Type B pancreatic cell (in vitro differentiated cells): ENCODE measurements around the gene VSTM4. TPM values are rescaled to one million over a fixed set of nuclear protein-coding genes. Genes with fewer than 3 reads are reported as not detected.

Source experiments
- DNase-seq: peaks from one replicate; pipeline ENCODE4 v3.0.0; 2021; ENCODE audit warnings: mixed read lengths; ENCODE audit not compliant: unreplicated experiment; ENCODE audit errors: extremely low spot score
- H3K27ac Mint-ChIP-seq: 2 replicates; pipeline ENCODE4 v1.8.0; 2021; ENCODE audit warnings: mild to moderate bottlenecking, mixed read lengths
- H3K27me3 Mint-ChIP-seq: 2 replicates; pipeline ENCODE4 v1.8.0; 2021; ENCODE audit warnings: mixed read lengths
- H3K36me3 Mint-ChIP-seq: 2 replicates; pipeline ENCODE4 v1.8.0; 2021; ENCODE audit warnings: mixed read lengths
- H3K4me1 Mint-ChIP-seq: one replicate; pipeline ENCODE4 v1.8.0; 2021; ENCODE audit warnings: mixed read lengths; ENCODE audit not compliant: unreplicated experiment
- H3K4me3 Mint-ChIP-seq: 2 replicates; pipeline ENCODE4 v1.8.0; 2021; ENCODE audit warnings: mild to moderate bottlenecking, mixed read lengths
- H3K9me3 Mint-ChIP-seq: 2 replicates; pipeline ENCODE4 v1.8.0; 2021; ENCODE audit warnings: mixed read lengths
- CTCF ChIP-seq: fragments of 200-600 bp; sonication (generic); conservative IDR thresholded peaks from 2 replicates; pipeline ENCODE4 v1.5.0; 2021; ENCODE audit warnings: antibody characterized with exemption, mild to moderate bottlenecking
- microRNA-seq: library from miRNA; unstranded; fragments of <30 nt; microRNA quantifications from one replicate; pipeline ENCODE4, GENCODE V29; 2020
- total RNA-seq: library from RNA; stranded (reverse); gene quantifications from 2 replicates; pipeline ENCODE4 v1.2.1, GENCODE V29; 2021; ENCODE audit warnings: low replicate concordance

VSTM4 gene
- total RNA-seq, 1 donor from 2014 or later = 2.6 TPM

DNA sequence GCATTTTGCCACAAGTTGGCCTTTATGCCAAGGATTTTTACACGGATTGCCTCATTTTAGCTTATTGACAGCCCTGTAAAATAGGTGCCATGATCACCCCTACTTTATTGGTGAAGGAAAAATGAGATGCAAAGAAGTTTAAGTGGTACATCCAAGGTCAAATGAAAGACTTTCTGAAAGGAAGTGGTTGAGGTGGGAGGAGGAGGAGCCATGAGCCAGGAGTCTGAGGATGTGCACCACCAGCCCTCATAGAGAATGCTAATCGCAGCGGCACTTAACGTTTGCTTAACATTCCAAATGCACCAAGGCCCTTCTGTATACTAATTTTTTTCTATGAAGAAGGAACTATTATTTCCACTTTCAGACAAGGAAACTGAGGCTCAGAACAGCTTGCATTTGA is 144.7 kb downstream of the VSTM4 start:
- Mint-ChIP-seq H3K9me3 (peaks cover 4% of the 10 kb centered on the region), H3K27ac (no peak overlapping the region)

GRCh38 chr10:48970046-48970445 is 145.3 kb downstream of the VSTM4 start:
- H3K27me3 Mint-ChIP-seq = peaks cover 17% of the 10 kb centered on the region

More for the DNA sequence above, 144.7 kb downstream of the VSTM4 start:
- no peaks in the 10 kb centered on the region for H3K36me3 Mint-ChIP-seq
- peaks cover 5% of the 10 kb centered on the region for H3K4me1 Mint-ChIP-seq
- TF ChIP-seq CTCF = no peak
- no peak overlapping the region for H3K4me3 Mint-ChIP-seq
- peaks cover 19% of the 10 kb centered on the region for H3K27me3 Mint-ChIP-seq
- no peak for DNase-seq

GRCh38 chr10:48968036-48968435 is 147.3 kb downstream of the VSTM4 start:
- Mint-ChIP-seq H3K4me1 (peaks cover 5% of the 10 kb centered on the region), H3K27me3 (peaks cover 16% of the 10 kb centered on the region), H3K36me3 (no peaks in the 10 kb centered on the region), H3K9me3 (peaks cover 3% of the 10 kb centered on the region), H3K4me3 (no peak overlapping the region), H3K27ac (no peak overlapping the region)
- DNase-seq = no peak
- no peak for TF ChIP-seq CTCF

More at GRCh38 chr10:48970046-48970445, 145.3 kb downstream of the VSTM4 start:
- Mint-ChIP-seq H3K9me3 (peaks cover 4% of the 10 kb centered on the region), H3K27ac (no peak overlapping the region), H3K4me1 (peaks cover 5% of the 10 kb centered on the region), H3K4me3 (no peak overlapping the region), H3K36me3 (no peaks in the 10 kb centered on the region)
- TF ChIP-seq CTCF = no peak
- DNase-seq = no peak

GRCh38 chr10:48965460-48965859 is 149.9 kb downstream of the VSTM4 start:
- Mint-ChIP-seq H3K4me3 (no peak overlapping the region), H3K4me1 (peaks cover 5% of the 10 kb centered on the region), H3K36me3 (no peaks in the 10 kb centered on the region), H3K9me3 (no peaks in the 10 kb centered on the region), H3K27ac (no peak overlapping the region), H3K27me3 (peaks cover 20% of the 10 kb centered on the region)
- no peak for TF ChIP-seq CTCF
- DNase-seq = no peak

Small RNA genes lying within 50 kb of the gene (microRNA-seq; reads per million reads assigned to microRNA genes)
- not detected for gene MIR4294

Other genes starting within 250 kb of the VSTM4 start
- not detected in 2 replicates for gene LRRC18, start 175.7 kb downstream of the VSTM4 start, total RNA-seq
- not detected in 2 replicates for gene FAM170B, start 18.5 kb upstream of the VSTM4 start, total RNA-seq
- gene TMEM273, start 72.9 kb upstream of the VSTM4 start, total RNA-seq = not detected in 2 replicates
- not detected in 2 replicates for gene C10orf71, start 183.6 kb upstream of the VSTM4 start, total RNA-seq